ENCODE data around the gene NRXN3. TPM values are rescaled to one million over a fixed set of nuclear protein-coding genes. Genes with fewer than 3 reads are reported as not detected.

The NRXN3 gene
- total and polyA plus RNA-seq, 2 of the 4 experiments (the other 2 are of a cell fraction) = 4.8 to 25.1 TPM

- no TSS peak for BruUV-seq (replicated peaks)
- dilution Hi-C loops (cut with HindIII; ENCODE audit: low sequenced_read_pairs, unreplicated experiment) = no loop called here
- no peak overlapping the region for H3K56ac ChIP-seq (ENCODE audit: extremely low read depth, insufficient read depth, low read length)
Measured at GRCh38 chr14:79117561-79117960, 947.4 kb downstream of the NRXN3 start.

More at GRCh38 chr14:79117561-79117960, 947.4 kb downstream of the NRXN3 start:
- Histone ChIP-seq H2BK120ac (ENCODE audit: low read depth, low read length) (no peak overlapping the region; the same call in 1 of the 2 replicates), H2AK9ac (replicated peaks; ENCODE audit: low read depth, low read length, poor library complexity) (no peak overlapping the region), H3K79me1 (ENCODE audit: low read depth in 1 of 2, low read length in 2 of 2) (no peaks in the 10 kb centered on the region), H3K18ac (ENCODE audit: low read depth, low read length) (no peak overlapping the region), H2BK5ac (ENCODE audit: low read depth, low read length, poor library complexity, severe bottlenecking) (no peak overlapping the region), H3K23ac (ENCODE audit: low read depth, low read length) (no peak overlapping the region), H3K4me2 (ENCODE audit: low read depth, low read length) (no peak overlapping the region), H3K14ac (replicated peaks; ENCODE audit: low read depth, low read length) (no peak overlapping the region), H3K27ac (ENCODE audit: insufficient read depth, low read length) (no peak overlapping the region), H3K9me3 (ENCODE audit: control insufficient read depth, insufficient read depth, low read length) (no peaks in the 10 kb centered on the region), H4K20me1 (ENCODE audit: insufficient read depth, low read length) (no peaks in the 10 kb centered on the region), H2AK5ac (ENCODE audit: low read depth, low read length) (0 out of 2 replicates have a peak overlapping the region, but pooled peaks have one; percentile 44), H2AFZ (replicated peaks; ENCODE audit: low read length, poor library complexity) (no peak overlapping the region), H3K4me3 (ENCODE audit: insufficient read depth, low read depth, low read length) (no peak overlapping the region), H3K9ac (ENCODE audit: low read depth, low read length) (no peak overlapping the region), H3K36me3 (ENCODE audit: control insufficient read depth, insufficient read depth, low read length) (no peaks in the 10 kb centered on the region), H3K4ac (ENCODE audit: low read depth, low read length) (no peak overlapping the region), H2BK15ac (ENCODE audit: low read depth, low read length) (no peak overlapping the region), H3K4me1 (ENCODE audit: control insufficient read depth, insufficient read depth, low read length) (peaks cover 3% of the 10 kb centered on the region; the same call in 1 of the 2 replicates), H4K5ac (ENCODE audit: low read depth, low read length) (no peak overlapping the region), H4K8ac (ENCODE audit: low read depth in 2 of 2, low read length in 2 of 2) (no peak overlapping the region), H3K9me1 (ENCODE audit: insufficient read depth, low read length) (peaks cover 2% of the 10 kb centered on the region; the same call in 1 of the 2 replicates), H2BK20ac (ENCODE audit: low read depth, low read length) (no peak overlapping the region), H3K27me3 (ENCODE audit: control insufficient read depth, insufficient read depth, low read length) (no peaks in the 10 kb centered on the region), H4K91ac (ENCODE audit: insufficient read depth, low read depth, low read length) (no peak overlapping the region)
- in situ Hi-C loops (cut with MboI; ENCODE audit: low sequenced_read_pairs) (no loop called here), intact Hi-C loops (cut with micrococcal nuclease) (no loop called here)
- ATAC-seq (ENCODE audit: low read depth) = no peak
- no CpG with 5 or more reads among the region's 1 CpG for WGBS, 2 experiments (ENCODE audit: extremely low coverage in 2 of 2, insufficient read length in 1 of 2)
- ChIA-PET POLR2A (ENCODE audit: unreplicated experiment) (no interaction called here), CTCF (no interaction called here)
- DNase-seq = no peak
- TF ChIP-seq MAFK (IDR thresholded peaks at IDR 0.05; ENCODE audit: low read depth, low read length) (no peak), CEBPB (IDR thresholded peaks at IDR 0.05; ENCODE audit: low read depth, low read length) (no peak), NFE2L2 (IDR thresholded peaks at IDR 0.05; ENCODE audit: low read depth, low read length) (no peak), RFX5 (IDR thresholded peaks at IDR 0.05; ENCODE audit: low read depth, low read length) (no peak), SMC3 (IDR thresholded peaks at IDR 0.05; ENCODE audit: low read depth, low read length) (no peak), ELK1 (IDR thresholded peaks at IDR 0.05; ENCODE audit: borderline replicate concordance, low read depth, low read length) (no peak), CTCF (conservative IDR thresholded peaks at IDR 0.05; ENCODE audit: low read depth, low read length) (no peak), FOS (IDR thresholded peaks at IDR 0.05; ENCODE audit: low read depth, low read length) (no peak), BHLHE40 (IDR thresholded peaks at IDR 0.05; ENCODE audit: low read depth, low read length) (no peak), USF2 (IDR thresholded peaks at IDR 0.05; ENCODE audit: low read depth, low read length) (no peak), RCOR1 (IDR thresholded peaks at IDR 0.05; ENCODE audit: insufficient replicate concordance, low read length) (no peak), MXI1 (IDR thresholded peaks at IDR 0.05; ENCODE audit: borderline replicate concordance, low read depth, low read length) (no peak)

All from IMR-90 (cell line).